H9 (cell line): ENCODE measurements around the gene MRPL36. TPM values are rescaled to one million over a fixed set of nuclear protein-coding genes. Genes with fewer than 3 reads are reported as not detected.

Experiments used
- DNase-seq: peaks from one replicate; pipeline ENCODE4 v3.0.0-alpha.2; 2017
- H2AFZ ChIP-seq: one replicate; pipeline ENCODE4 v1.6.1; 2013; ENCODE audit warnings: mild to moderate bottlenecking, low read length, control low read depth, moderate library complexity
- H2AK5ac ChIP-seq: 2 replicates; pipeline ENCODE4 v1.6.1; 2013; ENCODE audit warnings: low read length, control low read depth, mixed read lengths; ENCODE audit not compliant: insufficient read length
- H2BK120ac ChIP-seq: one replicate; pipeline ENCODE4 v1.6.1; 2013; ENCODE audit warnings: low read depth, mild to moderate bottlenecking, low read length, control low read depth, inconsistent platforms; ENCODE audit not compliant: poor library complexity, severe bottlenecking
- H2BK12ac ChIP-seq: 2 replicates; pipeline ENCODE4 v1.6.1; 2013; ENCODE audit warnings: low read length, control low read depth, mixed read lengths, low read depth; ENCODE audit not compliant: insufficient read length
- H2BK15ac ChIP-seq: 2 replicates; pipeline ENCODE4 v1.6.1; 2013; ENCODE audit warnings: low read depth, low read length, control low read depth
- H2BK20ac ChIP-seq: one replicate; pipeline ENCODE4 v1.6.1; 2013; ENCODE audit warnings: low read depth, mild to moderate bottlenecking, low read length, control low read depth, inconsistent platforms; ENCODE audit not compliant: poor library complexity, severe bottlenecking
- H2BK5ac ChIP-seq: 2 replicates; pipeline ENCODE4 v1.6.1; 2013; ENCODE audit warnings: low read length, control low read depth, mixed read lengths; ENCODE audit not compliant: insufficient read length
- H3K14ac ChIP-seq: 2 replicates; pipeline ENCODE4 v1.6.1; 2013; ENCODE audit warnings: low read length, control low read depth; ENCODE audit not compliant: insufficient read depth
- H3K18ac ChIP-seq: 2 replicates; pipeline ENCODE4 v1.6.1; 2013; ENCODE audit warnings: low read depth, mild to moderate bottlenecking, mixed read lengths, low read length, control low read depth; ENCODE audit not compliant: insufficient read length
- H3K23ac ChIP-seq: 2 replicates; pipeline ENCODE4 v1.6.1; 2013; ENCODE audit warnings: low read length, control low read depth, mixed read lengths, low read depth; ENCODE audit not compliant: insufficient read length
- H3K23me2 ChIP-seq: 2 replicates; pipeline ENCODE4 v1.6.1; 2013; ENCODE audit warnings: low read depth, mild to moderate bottlenecking, mixed read lengths, low read length, control low read depth; ENCODE audit not compliant: insufficient read length, poor library complexity, severe bottlenecking
- H3K27ac ChIP-seq: 2 replicates; pipeline ENCODE4 v1.5.1; 2013; ENCODE audit warnings: low read length, control low read depth, mixed read lengths, low read depth; ENCODE audit not compliant: insufficient read length
- H3K27me3 ChIP-seq: 2 replicates; pipeline ENCODE4 v1.6.1; 2013; ENCODE audit warnings: low read length, control low read depth, inconsistent platforms; ENCODE audit not compliant: insufficient read depth
- H3K4ac ChIP-seq: 2 replicates; pipeline ENCODE4 v1.6.1; 2013; ENCODE audit warnings: low read depth, mild to moderate bottlenecking, control low read depth, inconsistent platforms, low read length, moderate library complexity
- H3K4me1 ChIP-seq: 2 replicates; pipeline ENCODE4 v1.6.1; 2013; ENCODE audit warnings: low read length, control low read depth, inconsistent platforms; ENCODE audit not compliant: insufficient read depth
- H3K4me2 ChIP-seq: 2 replicates; pipeline ENCODE4 v1.6.1; 2013; ENCODE audit warnings: low read length, control low read depth, mixed read lengths; ENCODE audit not compliant: insufficient read length, insufficient read depth
- H3K56ac ChIP-seq: 2 replicates; pipeline ENCODE4 v1.6.1; 2013; ENCODE audit warnings: low read depth, mild to moderate bottlenecking, mixed read lengths, low read length, control low read depth; ENCODE audit not compliant: insufficient read length
- H3K79me1 ChIP-seq: 2 replicates; pipeline ENCODE4 v1.6.1; 2013; ENCODE audit warnings: low read depth, mild to moderate bottlenecking, moderate library complexity, low read length, control low read depth, inconsistent platforms; ENCODE audit not compliant: insufficient read depth, poor library complexity, severe bottlenecking
- H3K79me2 ChIP-seq: 2 replicates; pipeline ENCODE4 v1.6.1; 2013; ENCODE audit warnings: low read length, control low read depth, inconsistent platforms; ENCODE audit not compliant: insufficient read depth
- H3K9ac ChIP-seq: 2 replicates; pipeline ENCODE4 v1.6.1; 2013; ENCODE audit warnings: low read length, control low read depth, mixed read lengths; ENCODE audit not compliant: insufficient read length; ENCODE audit errors: extremely low read depth
- H3K9me3 ChIP-seq: one replicate; pipeline ENCODE4 v1.6.1; 2013; ENCODE audit warnings: low read depth, low read length, inconsistent platforms; ENCODE audit not compliant: control insufficient read depth
- H3T11ph ChIP-seq: one replicate; pipeline ENCODE4 v1.6.1; 2013; ENCODE audit warnings: mild to moderate bottlenecking, low read length, control low read depth, inconsistent platforms
- H4K20me1 ChIP-seq: one replicate; pipeline ENCODE4 v1.6.1; 2013; ENCODE audit not compliant: control insufficient read depth, insufficient read length, insufficient read depth
- H4K5ac ChIP-seq: 2 replicates; pipeline ENCODE4 v1.6.1; 2013; ENCODE audit warnings: low read depth, mild to moderate bottlenecking, mixed read lengths, low read length, control low read depth; ENCODE audit not compliant: insufficient read length
- H4K8ac ChIP-seq: replicated peaks from 2 replicates; pipeline ENCODE4 v1.6.1; 2013; ENCODE audit warnings: low read length, control low read depth, mixed read lengths, low read depth; ENCODE audit not compliant: insufficient read length
- H4K91ac ChIP-seq: 2 replicates; pipeline ENCODE4 v1.6.1; 2013; ENCODE audit warnings: low read depth, mild to moderate bottlenecking, moderate library complexity, mixed read lengths, low read length, control low read depth; ENCODE audit not compliant: insufficient read length
- H3K27ac Mint-ChIP-seq, 3 experiments: 2 replicates in 2 of 3; 3 replicates in 1 of 3; pipeline ENCODE4 v1.8.0; 2020 to 2021; ENCODE audit warnings: mixed read lengths in 3 of 3, mild to moderate bottlenecking in 1 of 3, moderate library complexity in 1 of 3
- H3K27me3 Mint-ChIP-seq: 2 replicates; pipeline ENCODE4 v1.8.0; 2021; ENCODE audit warnings: low read depth, mild to moderate bottlenecking, moderate library complexity, mixed read lengths
- H3K36me3 Mint-ChIP-seq, 3 experiments: 2 replicates in 2 of 3; 3 replicates in 1 of 3; pipeline ENCODE4 v1.8.0; 2020 to 2021; ENCODE audit warnings: low read depth in 3 of 3, mixed read lengths in 3 of 3; ENCODE audit not compliant: insufficient read depth in 1 of 3
- H3K4me1 Mint-ChIP-seq, 2 experiments: 2 replicates each; pipeline ENCODE4 v1.8.0; 2020; ENCODE audit warnings: mixed read lengths in 2 of 2
- H3K4me3 Mint-ChIP-seq, 2 experiments: 2 replicates in 1 of 2; 3 replicates in 1 of 2; pipeline ENCODE4 v1.8.0; 2020 to 2021; ENCODE audit warnings: mild to moderate bottlenecking in 2 of 2, mixed read lengths in 2 of 2, moderate library complexity in 1 of 2
- H3K9me3 Mint-ChIP-seq, 2 experiments: 2 replicates in 1 of 2; 3 replicates in 1 of 2; pipeline ENCODE4 v1.8.0; 2020; ENCODE audit warnings: mild to moderate bottlenecking in 2 of 2, mixed read lengths in 2 of 2, moderate library complexity in 1 of 2
- CTCF ChIP-seq: fragments of 200-600 bp; sonication (generic); conservative IDR thresholded peaks from 3 replicates; pipeline ENCODE4 v1.8.0; 2021; ENCODE audit warnings: antibody characterized with exemption, mild to moderate bottlenecking
- WGBS: extraction: QIAGEN DNeasy Blood & Tissue Kit; methylation state at CpG from one replicate; pipeline ENCODE4 v1.1.7; 2013; ENCODE audit warnings: missing lambda C conversion rate, low lambda C conversion rate, mixed read lengths; ENCODE audit not compliant: insufficient read length; ENCODE audit errors: extremely low coverage; 5-methylcytosine and 5-hydroxymethylcytosine counted together
- total RNA-seq: library from RNA; stranded (reverse); gene quantifications from 2 replicates; pipeline ENCODE4 v1.2.1, GENCODE V29; 2021

MRPL36 gene
- total RNA-seq, 1 experiment from 2014 or later = 67.3 TPM

- H4K91ac ChIP-seq = no peak overlapping the region
- Mint-ChIP-seq H3K4me1 (peaks cover 27 to 52% of the 10 kb centered on the region in 2 experiments), H3K4me3 (no peak overlapping the region), H3K36me3 (peaks cover 0 to 2% (median 0%) of the 10 kb centered on the region in 3 experiments; a peak in 1 of 7 replicates), H3K27ac (no peak overlapping the region; a peak in 1 of 7 replicates), H3K27me3 (peaks cover 22% of the 10 kb centered on the region), H3K9me3 (no peaks in the 10 kb centered on the region; a peak in 1 of 5 replicates)
- no peak overlapping the region for H4K8ac ChIP-seq
- H3K4me2 ChIP-seq = no peak overlapping the region
- no peak overlapping the region for H2BK5ac ChIP-seq
- no peak overlapping the region for H2BK15ac ChIP-seq
- no peaks in the 10 kb centered on the region for H3K79me2 ChIP-seq
- no peak overlapping the region for H3K9ac ChIP-seq
- no peaks in the 10 kb centered on the region for H3K23me2 ChIP-seq
- no peak overlapping the region for H2BK120ac ChIP-seq
- WGBS = no CpG with 5 or more reads among the region's 22 CpGs
- H2AK5ac ChIP-seq = no peak overlapping the region
- no peak overlapping the region for H3K56ac ChIP-seq
- no peaks in the 10 kb centered on the region for H3K79me1 ChIP-seq
- H3K4ac ChIP-seq = no peak overlapping the region
- no peak overlapping the region for H2BK12ac ChIP-seq
- H2BK20ac ChIP-seq = no peak overlapping the region
- no peak for TF ChIP-seq CTCF
- H3K4me1 ChIP-seq = no peaks in the 10 kb centered on the region
- H3K14ac ChIP-seq = no peak overlapping the region; the same call in 1 of the 2 replicates
- no peaks in the 10 kb centered on the region for H3K9me3 ChIP-seq
- no peak overlapping the region for H3T11ph ChIP-seq
- H3K23ac ChIP-seq = no peak overlapping the region
- no peak overlapping the region for H2AFZ ChIP-seq
- no peak overlapping the region for H4K5ac ChIP-seq
- no peaks in the 10 kb centered on the region for H4K20me1 ChIP-seq
- no peaks in the 10 kb centered on the region for H3K27me3 ChIP-seq
- no peak overlapping the region for H3K27ac ChIP-seq
- no peak overlapping the region for H3K18ac ChIP-seq
- DNase-seq = no peak
Measured at GRCh38 chr5:1834022-1834551, 34.5 kb upstream of the MRPL36 start.
